Loucy (cell line): ENCODE measurements around the gene ABCC9.

ENCODE experiments used
- H2AFZ ChIP-seq: fragments of 200-600 bp; sonication (generic); 2 replicates; pipeline ENCODE4 v1.6.0; 2016; ENCODE audit warnings: antibody characterized with exemption, mild to moderate bottlenecking, low read length, moderate library complexity
- H3F3A ChIP-seq: fragments of 200-600 bp; 2 replicates; pipeline ENCODE4 v1.6.0; 2016; ENCODE audit warnings: antibody characterized with exemption, low read depth, mild to moderate bottlenecking
- H3K27me3 ChIP-seq: fragments of 200-600 bp; sonication (generic); 2 replicates; pipeline ENCODE4 v1.6.1; 2014; ENCODE audit warnings: low read length, mild to moderate bottlenecking; ENCODE audit not compliant: insufficient read depth, poor library complexity, severe bottlenecking
- H3K36me3 ChIP-seq: fragments of 200-600 bp; sonication (generic); 2 replicates; pipeline ENCODE4 v1.6.1; 2016; ENCODE audit warnings: low read length; ENCODE audit not compliant: insufficient read depth
- H3K4me1 ChIP-seq: fragments of 200-600 bp; sonication (generic); 2 replicates; pipeline ENCODE4 v1.5.1; 2014; ENCODE audit warnings: low read length, mild to moderate bottlenecking; ENCODE audit not compliant: insufficient read depth, poor library complexity, severe bottlenecking
- H3K4me2 ChIP-seq: fragments of 200-600 bp; sonication (generic); 2 replicates; pipeline ENCODE4 v1.6.0; 2014; ENCODE audit warnings: antibody characterized with exemption, low read length, low read depth, mild to moderate bottlenecking; ENCODE audit not compliant: poor library complexity, severe bottlenecking
- H3K4me3 ChIP-seq: fragments of 200-600 bp; sonication (generic); 2 replicates; pipeline ENCODE4 v1.5.1; 2014; ENCODE audit warnings: low read length, mild to moderate bottlenecking, mixed read lengths; ENCODE audit not compliant: poor library complexity, severe bottlenecking
- H3K79me2 ChIP-seq: fragments of 200-600 bp; sonication (generic); 2 replicates; pipeline ENCODE4 v1.6.1; 2014; ENCODE audit warnings: low read length; ENCODE audit not compliant: insufficient read depth
- H3K9ac ChIP-seq: fragments of 200-600 bp; sonication (generic); 2 replicates; pipeline ENCODE4 v1.6.0; 2014; ENCODE audit warnings: mild to moderate bottlenecking, low read depth, low read length, moderate library complexity; ENCODE audit not compliant: poor library complexity, severe bottlenecking
- H3K9me2 ChIP-seq: fragments of 200-600 bp; sonication (generic); replicated peaks from 2 replicates; pipeline ENCODE4 v1.6.1; 2016; ENCODE audit warnings: low read depth, low read length, mixed read lengths
- H3K9me3 ChIP-seq: fragments of 200-600 bp; sonication (generic); 2 replicates; pipeline ENCODE4 v1.6.1; 2014; ENCODE audit warnings: mild to moderate bottlenecking, antibody characterized with exemption, low read length, low read depth; ENCODE audit not compliant: insufficient read depth
- H4K20me1 ChIP-seq: fragments of 200-600 bp; sonication (generic); 2 replicates; pipeline ENCODE4 v1.6.0; 2014; ENCODE audit warnings: antibody characterized with exemption, low read length, mild to moderate bottlenecking; ENCODE audit not compliant: insufficient read depth, poor library complexity, severe bottlenecking
- CTCF ChIP-seq: fragments of 200-600 bp; sonication (generic); conservative IDR thresholded peaks from 2 replicates; pipeline ENCODE4 v1.5.1; 2014; ENCODE audit warnings: mild to moderate bottlenecking, antibody characterized with exemption, low read length
- EZH2phosphoT487 ChIP-seq: fragments of 200-600 bp; IDR thresholded peaks from 2 replicates; pipeline ENCODE4 v1.6.1; 2018; ENCODE audit warnings: antibody characterized with exemption, mild to moderate bottlenecking, moderate library complexity, borderline replicate concordance

ABCC9 gene

DNA sequence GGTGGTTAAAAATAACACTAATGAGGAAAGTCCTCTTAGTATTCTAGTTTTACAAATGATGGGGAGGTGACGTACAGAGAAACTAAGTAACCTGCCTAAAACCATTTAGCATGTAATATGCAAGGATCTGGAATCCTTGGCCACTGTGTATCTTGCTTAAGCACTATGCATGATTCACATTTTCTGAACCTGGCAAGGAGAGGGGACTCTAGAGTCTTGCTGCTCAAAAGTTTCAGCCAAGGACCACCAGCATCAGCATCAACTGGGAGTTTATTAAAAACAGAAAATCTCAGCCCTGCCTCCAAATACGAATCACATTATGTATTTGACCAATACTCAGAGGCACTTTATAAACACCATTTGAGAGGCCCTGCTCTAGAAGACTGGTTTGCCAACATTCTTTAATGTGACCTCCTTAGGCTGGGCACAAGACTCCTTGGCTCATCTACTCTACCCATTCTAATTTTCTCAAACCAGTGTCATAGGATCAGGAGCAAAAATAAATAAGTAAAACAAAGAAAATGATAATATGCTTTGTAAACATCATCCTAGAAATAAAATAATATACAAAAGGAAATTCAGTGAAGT is 52.9 kb downstream of the ABCC9 start:
- Histone ChIP-seq H3K9me2 (no peaks in the 10 kb centered on the region), H3K27me3 (no peaks in the 10 kb centered on the region), H4K20me1 (no peaks in the 10 kb centered on the region), H3F3A (no peaks in the 10 kb centered on the region), H3K4me2 (no peak overlapping the region), H3K4me3 (no peak overlapping the region), H3K9ac (no peak overlapping the region), H2AFZ (no peak overlapping the region), H3K79me2 (no peaks in the 10 kb centered on the region), H3K9me3 (no peaks in the 10 kb centered on the region), H3K4me1 (no peaks in the 10 kb centered on the region), H3K36me3 (no peaks in the 10 kb centered on the region)
- TF ChIP-seq EZH2phosphoT487: no peak
- no peak for TF ChIP-seq CTCF

DNA sequence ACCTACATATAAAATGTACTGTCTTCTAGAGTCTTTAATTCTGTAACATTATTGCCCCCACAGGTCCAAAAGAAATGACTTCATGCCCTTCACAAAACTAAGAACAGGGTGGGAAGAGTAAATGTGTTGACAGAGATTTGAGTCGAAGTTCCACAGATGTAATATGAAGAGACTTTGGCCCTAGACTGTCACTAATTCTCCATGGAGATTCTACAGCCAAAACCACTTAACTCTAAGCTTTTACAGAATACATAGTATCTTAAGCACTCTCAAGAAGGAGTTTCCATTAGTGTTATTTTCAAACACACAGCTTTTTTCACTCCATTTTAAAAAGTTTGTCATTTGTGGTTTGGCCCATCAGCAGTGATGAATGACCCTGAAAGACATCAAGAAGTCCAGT is 56.3 kb downstream of the ABCC9 start:
- Histone ChIP-seq H3K27me3 (no peaks in the 10 kb centered on the region), H3K36me3 (no peaks in the 10 kb centered on the region), H3K79me2 (no peaks in the 10 kb centered on the region), H3K4me3 (no peak overlapping the region), H3K9me2 (no peaks in the 10 kb centered on the region), H3K4me1 (no peaks in the 10 kb centered on the region), H3K4me2 (no peak overlapping the region), H4K20me1 (no peaks in the 10 kb centered on the region), H2AFZ (no peak overlapping the region), H3K9ac (no peak overlapping the region), H3F3A (no peaks in the 10 kb centered on the region), H3K9me3 (no peaks in the 10 kb centered on the region)
- TF ChIP-seq EZH2phosphoT487: no peak
- TF ChIP-seq CTCF: no peak

- TF ChIP-seq EZH2phosphoT487 (no peak), CTCF (no peak)
- H3F3A ChIP-seq: no peaks in the 10 kb centered on the region
These were observed 58.6 kb downstream of the ABCC9 start for GRCh38 chr12:21882635-21883034.

More at GRCh38 chr12:21882635-21883034, 58.6 kb downstream of the ABCC9 start:
- no peak overlapping the region for H3K9ac ChIP-seq
- H3K4me2 ChIP-seq: no peak overlapping the region
- H3K9me3 ChIP-seq: no peaks in the 10 kb centered on the region
- H3K27me3 ChIP-seq: no peaks in the 10 kb centered on the region
- H3K4me3 ChIP-seq: no peak overlapping the region
- H2AFZ ChIP-seq: no peak overlapping the region
- H3K9me2 ChIP-seq: no peaks in the 10 kb centered on the region
- H3K79me2 ChIP-seq: no peaks in the 10 kb centered on the region
- H3K36me3 ChIP-seq: no peaks in the 10 kb centered on the region
- H4K20me1 ChIP-seq: no peaks in the 10 kb centered on the region
- no peaks in the 10 kb centered on the region for H3K4me1 ChIP-seq
